GM19240 (cell line): Measurements from ENCODE around the gene GSTO1.
"Not testable (repeated sequence)": the region's sequence is repeated elsewhere in the genome, so short reads cannot be mapped to it uniquely, and the experiment has no call there.

ENCODE experiments used
- DNase-seq: peaks from one replicate; pipeline ENCODE4 v3.0.0; 2011; ENCODE audit warnings: low spot score; ENCODE audit not compliant: insufficient read length

Gene GSTO1

DNA sequence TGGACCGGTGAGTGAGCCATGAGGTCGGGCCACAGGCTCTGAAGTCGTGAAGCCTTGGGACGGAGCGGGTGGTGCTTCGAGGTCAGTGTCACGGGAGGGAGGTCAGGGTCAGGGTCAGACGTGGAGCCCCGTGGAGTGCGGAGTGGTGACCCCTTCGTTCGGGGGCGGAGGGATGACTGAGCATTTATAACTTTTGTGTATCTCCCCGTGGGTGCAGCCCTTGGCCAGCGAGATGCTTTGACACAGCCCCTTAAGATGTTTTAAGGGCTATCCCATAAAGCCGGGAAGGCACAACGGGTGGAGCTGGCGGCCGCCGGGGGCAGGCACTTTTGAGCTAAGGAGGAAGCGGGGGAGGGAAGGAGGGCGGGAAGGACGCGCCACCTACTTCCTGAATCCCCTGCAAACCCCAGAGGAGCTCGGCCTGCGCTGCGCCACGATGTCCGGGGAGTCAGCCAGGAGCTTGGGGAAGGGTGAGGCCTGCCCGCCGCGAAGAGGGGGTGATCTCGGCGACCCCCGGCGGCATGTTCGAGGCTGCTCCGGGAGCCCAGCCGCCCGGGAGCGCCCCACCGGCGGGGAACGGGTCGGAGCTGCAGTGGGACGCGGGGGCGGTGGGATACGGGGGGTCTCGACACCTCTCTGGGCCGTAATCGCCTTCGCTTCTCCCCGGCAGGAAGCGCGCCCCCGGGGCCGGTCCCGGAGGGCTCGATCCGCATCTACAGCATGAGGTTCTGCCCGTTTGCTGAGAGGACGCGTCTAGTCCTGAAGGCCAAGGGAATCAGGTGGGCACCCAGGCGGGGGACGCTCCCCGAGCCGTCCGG is at the start of gene GSTO1:
Gene GSTO1, plus strand, starts transcription at position 400 of the 818 bp plus-strand sequence. Its CDS starts 37 bp downstream, at position 437.
- peak; percentile 24 for DNase-seq

- no peak for DNase-seq
Measured at GRCh38 chr10:104208730-104209129, 46.0 kb upstream of the GSTO1 start.

- DNase-seq: peak; percentile 11
Measured at GRCh38 chr10:104209575-104210198, 45.0 kb upstream of the GSTO1 start.

- no peak for DNase-seq
Measured at GRCh38 chr10:104216631-104217030, 38.1 kb upstream of the GSTO1 start.

DNA sequence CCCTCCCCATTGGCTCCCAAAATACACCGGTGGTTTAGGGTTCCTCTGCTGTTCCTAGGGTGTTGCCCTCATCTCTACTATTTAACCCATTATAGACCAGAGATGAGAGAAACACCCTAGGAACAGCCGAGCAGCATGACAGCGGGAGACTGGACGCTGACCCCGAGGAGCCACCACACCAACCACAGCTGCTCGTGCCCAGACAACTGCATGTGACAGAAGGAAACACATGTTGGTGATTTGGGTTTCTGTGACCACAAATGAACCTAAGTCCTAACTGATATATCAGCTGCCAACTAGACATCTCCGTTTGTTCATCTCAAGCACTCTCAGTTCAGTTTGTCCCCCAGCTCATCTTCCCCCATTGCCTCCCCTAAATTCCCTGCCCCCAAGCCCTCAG is 35.9 kb upstream of the GSTO1 start:
- DNase-seq: no peak

DNA sequence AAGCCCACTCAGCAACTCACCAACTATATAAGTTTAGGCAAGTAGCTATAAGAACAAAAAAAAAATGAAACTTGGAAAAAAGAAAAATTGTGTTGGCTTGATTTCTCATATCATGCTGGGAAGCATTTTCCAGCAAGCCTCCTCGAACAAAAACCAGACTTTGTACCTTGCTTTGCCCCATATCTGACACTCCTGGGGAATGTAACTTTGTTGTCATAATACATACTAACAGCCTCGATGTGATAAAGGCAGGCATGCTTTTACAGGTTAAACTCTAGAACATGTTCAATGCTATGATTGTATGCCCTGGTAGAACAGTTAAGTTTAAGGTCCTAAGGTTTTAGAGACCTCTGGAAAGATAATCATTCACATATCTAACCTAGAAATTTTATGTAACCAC is 34.2 kb upstream of the GSTO1 start:
- no peak for DNase-seq

DNA sequence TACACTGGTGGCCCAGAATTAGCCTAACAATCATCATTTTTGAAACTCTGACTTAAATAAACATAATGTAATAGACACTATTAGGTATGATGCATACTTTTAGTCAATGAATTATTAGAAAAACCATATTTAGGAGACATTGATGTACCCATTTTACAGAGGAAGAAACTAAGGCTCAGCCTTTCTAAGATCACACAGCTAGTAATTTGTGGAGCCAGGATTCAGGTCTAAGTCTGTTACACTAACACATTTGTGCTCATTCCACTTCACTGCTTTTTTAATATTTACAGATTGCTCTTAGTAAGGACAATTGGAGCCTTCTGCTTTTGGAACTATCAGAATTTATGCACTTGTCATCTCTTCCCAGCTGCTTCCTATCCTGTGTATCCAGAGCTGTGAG is 31.4 kb upstream of the GSTO1 start:
- DNase-seq: no peak

DNA sequence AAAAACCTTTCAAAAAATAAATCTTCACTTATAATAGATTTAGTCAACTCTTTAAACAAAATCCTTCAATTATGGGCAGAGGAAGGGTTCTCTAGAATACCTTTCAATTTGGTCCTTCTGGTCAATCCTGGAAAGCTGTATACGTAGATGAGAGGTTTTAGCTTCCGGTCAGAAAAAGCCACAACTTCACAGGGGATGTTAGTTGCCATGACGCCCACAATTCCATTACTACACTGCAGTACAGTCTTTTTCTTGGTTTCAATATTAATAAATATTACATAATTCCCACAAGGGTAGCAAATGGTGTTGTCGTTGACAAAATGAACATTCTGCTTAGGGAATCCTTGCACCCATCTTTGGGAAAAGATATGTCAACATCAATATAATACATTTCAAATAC is 24.2 kb upstream of the GSTO1 start:
- DNase-seq: no peak

DNA sequence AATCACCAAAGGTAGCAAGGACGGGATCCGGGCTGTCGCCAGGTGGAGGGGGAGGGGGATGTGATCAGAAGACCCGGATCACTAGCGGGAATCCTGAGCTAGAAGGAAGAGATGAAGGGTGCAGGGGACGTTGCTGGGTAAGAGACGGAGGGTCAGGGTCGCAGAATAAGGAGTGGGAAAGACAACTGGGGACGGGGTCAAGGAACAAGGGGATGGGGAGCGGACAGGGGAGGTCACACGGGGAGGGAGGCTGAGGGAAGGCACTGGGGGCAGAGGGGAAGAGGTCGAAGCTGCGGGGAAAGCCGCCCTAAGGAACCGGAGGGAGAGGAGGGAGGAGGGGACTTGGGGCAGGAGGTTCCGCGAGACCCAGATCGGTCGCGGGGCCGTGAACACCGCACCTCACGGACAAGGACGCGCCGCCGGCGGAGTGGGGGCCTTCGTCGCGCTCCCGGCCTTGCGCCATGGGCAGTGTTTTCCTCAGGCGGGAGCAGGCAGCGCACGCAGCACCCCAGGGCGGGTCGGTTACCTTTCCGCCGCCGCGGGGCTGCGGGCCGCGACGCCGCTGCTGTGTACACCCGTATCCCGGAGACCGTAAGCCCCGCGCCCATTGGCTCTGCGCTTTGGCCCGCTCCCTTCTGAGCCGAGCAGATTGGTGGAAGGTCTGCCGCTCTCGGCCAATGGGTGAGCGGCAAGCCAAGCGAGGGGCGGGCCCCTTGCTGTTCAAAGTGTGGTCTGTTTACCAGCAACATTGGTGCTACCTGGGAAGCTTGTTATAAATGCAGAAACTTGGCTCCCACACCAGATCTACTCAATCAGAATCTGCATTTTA is 22.7 kb upstream of the GSTO1 start, which contains the start of gene CFAP43:
Gene CFAP43, minus strand, starts transcription at position 581 of the 829 bp plus-strand sequence. Its CDS starts 118 bp downstream, at position 463.
- peak; percentile 98 for DNase-seq

- DNase-seq: no peak
Measured at GRCh38 chr10:104232613-104233102, 22.0 kb upstream of the GSTO1 start.

DNA sequence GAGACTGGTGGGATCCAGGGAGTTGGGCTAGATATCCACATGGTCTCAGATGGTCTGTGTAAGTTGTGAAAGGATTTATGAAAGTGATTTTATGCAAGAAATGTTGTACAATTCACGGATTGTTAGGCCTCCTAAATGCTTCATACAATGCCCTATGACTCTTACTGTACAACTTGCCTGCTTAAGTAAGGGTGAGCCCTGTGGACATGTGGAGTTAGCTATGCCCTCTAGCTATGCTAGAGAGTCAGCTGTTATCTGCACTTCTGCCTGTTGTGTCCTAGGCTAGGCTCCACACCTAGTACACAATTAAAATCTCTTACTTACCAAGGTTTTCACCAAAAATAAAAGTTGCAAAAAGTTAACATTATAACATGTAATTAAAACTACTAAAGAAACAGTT is 20.9 kb upstream of the GSTO1 start:
- DNase-seq: no peak

GRCh38 chr10:104234934-104235333 is 19.8 kb upstream of the GSTO1 start:
- DNase-seq: no peak

DNA sequence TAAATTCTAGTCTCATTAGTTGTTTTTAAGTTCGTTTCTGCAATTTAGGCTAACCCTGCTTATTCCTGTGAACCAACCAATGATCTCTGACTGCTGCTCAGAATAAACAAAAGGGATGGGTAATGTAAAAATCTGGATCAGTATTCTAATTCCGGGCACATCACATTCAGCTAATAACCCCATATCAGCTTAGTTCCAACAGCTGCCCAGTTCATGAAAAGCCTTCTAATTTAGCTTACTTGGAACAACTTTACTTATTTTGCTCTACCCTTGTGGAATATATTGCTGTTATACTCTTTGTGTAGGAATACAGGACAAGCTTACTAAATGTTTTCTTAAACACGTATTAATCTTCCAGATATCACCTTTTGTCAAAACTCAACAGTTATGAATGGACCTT is 18.9 kb upstream of the GSTO1 start:
- DNase-seq: no peak

DNA sequence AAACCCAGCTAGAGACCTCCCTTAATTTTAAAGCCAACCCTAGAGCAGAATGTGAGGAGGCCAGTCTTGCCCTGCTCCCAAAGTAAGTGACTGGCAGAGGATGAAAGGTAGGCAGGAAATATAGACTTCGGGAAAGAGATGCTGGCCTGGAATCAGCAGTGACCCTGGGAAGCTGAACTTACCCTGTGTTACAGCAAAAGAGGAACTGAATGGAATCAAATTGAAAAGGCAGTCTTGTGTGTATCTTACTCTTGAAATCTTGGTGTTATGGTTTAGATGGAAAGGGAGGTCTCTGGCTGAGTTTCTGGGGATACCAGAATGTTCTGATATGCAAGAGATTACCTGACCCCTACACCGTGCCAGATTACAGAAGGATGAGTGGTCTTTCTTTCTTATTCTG is 14.6 kb upstream of the GSTO1 start:
- DNase-seq: no peak

- no peak for DNase-seq
Measured at GRCh38 chr10:104242545-104242944, 12.1 kb upstream of the GSTO1 start.

GRCh38 chr10:104243009-104243408 is 11.7 kb upstream of the GSTO1 start:
- DNase-seq: not testable (repeated sequence)

GRCh38 chr10:104243512-104243911 is 11.2 kb upstream of the GSTO1 start:
- DNase-seq: no peak

DNA sequence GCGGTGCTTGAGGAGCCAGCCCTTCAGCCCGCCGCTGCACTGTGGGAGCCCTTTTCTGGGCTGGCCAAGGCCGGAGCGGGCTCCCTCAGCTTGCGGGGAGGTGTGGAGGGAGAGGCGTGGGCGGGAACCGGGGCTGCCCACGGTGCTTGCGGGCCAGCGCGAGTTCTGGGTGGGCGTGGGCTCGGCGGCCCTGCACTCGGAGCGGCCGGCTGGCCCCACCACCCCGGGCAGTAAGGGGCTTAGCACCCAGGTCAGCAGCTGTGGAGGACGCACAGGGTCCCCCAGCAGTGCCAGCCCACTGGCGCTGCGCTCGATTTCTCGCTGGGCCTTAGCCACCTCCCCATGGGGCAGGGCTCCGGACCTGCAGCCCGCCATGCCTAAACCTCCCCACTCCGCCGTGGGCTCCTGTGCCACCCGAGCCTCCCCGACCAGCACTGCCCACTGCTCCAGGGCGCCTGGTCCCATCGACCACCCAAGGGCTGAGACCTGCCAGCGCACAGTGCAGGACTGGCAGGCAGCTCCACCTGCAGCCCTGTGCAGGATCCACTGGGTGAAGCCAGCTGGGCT is 9.5 kb upstream of the GSTO1 start:
- DNase-seq: no peak

GRCh38 chr10:104246976-104247375 is 7.7 kb upstream of the GSTO1 start:
- no peak for DNase-seq

DNA sequence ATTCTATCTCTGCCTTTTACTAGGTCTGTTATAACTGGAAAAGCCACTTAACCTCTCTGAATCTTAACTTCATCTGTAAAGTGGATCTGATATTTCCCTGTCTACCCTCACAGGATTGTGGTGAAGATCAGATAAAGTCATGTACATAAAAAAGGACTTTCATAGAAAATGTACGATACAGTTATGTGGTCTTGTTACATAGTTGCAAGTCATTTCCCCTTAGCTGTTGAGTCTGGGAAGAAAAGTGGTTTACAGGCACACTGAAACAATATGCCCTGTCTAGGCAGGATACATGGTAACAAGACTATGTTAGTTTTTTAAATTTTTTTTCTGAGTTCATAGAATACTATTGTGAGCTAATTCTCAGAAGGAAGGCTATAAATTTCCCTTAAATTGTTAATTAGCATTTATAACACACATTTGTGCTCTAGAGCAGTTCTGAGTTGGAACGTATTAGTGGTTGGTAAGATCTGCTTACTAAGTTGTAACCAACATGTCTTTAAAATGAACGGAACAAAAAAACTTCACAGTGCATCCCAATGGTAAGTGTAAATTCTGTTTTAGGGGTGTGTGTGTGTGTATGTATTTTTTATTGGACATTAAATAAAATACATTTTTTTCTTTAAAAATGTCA is 7.1 kb upstream of the GSTO1 start:
- no peak for DNase-seq

DNA sequence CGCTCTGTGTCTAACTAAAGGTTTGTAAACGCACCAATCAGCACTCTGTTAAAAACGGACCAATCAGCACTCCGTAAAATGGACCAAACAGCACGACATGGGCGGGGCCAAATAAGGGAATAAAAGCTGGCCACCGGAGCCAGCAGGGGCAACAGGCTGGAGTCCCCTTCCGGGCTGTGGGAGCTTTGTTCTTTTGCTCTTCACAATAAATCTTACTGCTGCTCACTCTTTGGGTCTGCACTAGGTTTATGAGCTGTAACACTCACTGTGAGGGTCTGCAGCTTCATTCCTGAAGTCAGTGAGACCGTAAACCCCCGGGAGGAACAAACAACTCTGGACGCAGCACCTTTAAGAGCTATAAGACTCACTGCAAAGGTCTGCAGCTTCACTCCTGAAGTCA is 5.8 kb upstream of the GSTO1 start:
- DNase-seq: not testable (repeated sequence)
